CD4-positive, alpha-beta T cell treated with Interferon alpha-2 for 1 hour (primary cell): Measurements from ENCODE around the gene KIF3B.
"Not testable (repeated sequence)": the region's sequence is repeated elsewhere in the genome, so short reads cannot be mapped to it uniquely, and the experiment has no call there.

Experiments used
- DNase-seq, 2 donors: peaks; one replicate each; pipeline ENCODE4 v3.0.0-alpha.2; 2020 to 2022

KIF3B gene

GRCh38 chr20:32333181-32333987 is 55.9 kb downstream of the KIF3B start:
- peak in 1 of 2 donors; percentile 12 for DNase-seq

- peak; percentile 35 to 57 for DNase-seq
Measured at GRCh38 chr20:32333988-32334885, 56.8 kb downstream of the KIF3B start.

GRCh38 chr20:32336918-32337347 is 59.5 kb downstream of the KIF3B start:
- DNase-seq = peak in 1 of 2 donors; percentile 44

GRCh38 chr20:32337937-32338661 is 60.6 kb downstream of the KIF3B start:
- DNase-seq = no peak

- no peak for DNase-seq
Measured at GRCh38 chr20:32338665-32339064, 61.2 kb downstream of the KIF3B start.

- DNase-seq = no peak
Measured at GRCh38 chr20:32339116-32339515, 61.7 kb downstream of the KIF3B start.

GRCh38 chr20:32341053-32341452 is 63.6 kb downstream of the KIF3B start:
- DNase-seq = not testable (repeated sequence)

- no peak for DNase-seq
Measured at GRCh38 chr20:32343439-32343838, 66.0 kb downstream of the KIF3B start.

GRCh38 chr20:32344835-32345506 is 67.5 kb downstream of the KIF3B start:
- no peak for DNase-seq

GRCh38 chr20:32348207-32348606 is 70.8 kb downstream of the KIF3B start:
- no peak for DNase-seq

- DNase-seq = no peak
Measured at GRCh38 chr20:32350421-32350820, 73.0 kb downstream of the KIF3B start.

GRCh38 chr20:32352121-32352720 is 74.8 kb downstream of the KIF3B start:
- no peak for DNase-seq

- DNase-seq = no peak
Measured at GRCh38 chr20:32353848-32354496, 76.5 kb downstream of the KIF3B start.

GRCh38 chr20:32354592-32355416 is 77.4 kb downstream of the KIF3B start:
- DNase-seq = no peak

GRCh38 chr20:32355417-32355841 is 78.0 kb downstream of the KIF3B start:
- no peak for DNase-seq

GRCh38 chr20:32355907-32356621 is 78.6 kb downstream of the KIF3B start:
- not testable (repeated sequence) for DNase-seq

GRCh38 chr20:32356622-32357374 is 79.3 kb downstream of the KIF3B start:
- DNase-seq = no peak

- DNase-seq = no peak
Measured at GRCh38 chr20:32357375-32357868, 80.0 kb downstream of the KIF3B start.
